Lower leg skin (tissue), 3 donors: ENCODE measurements around the gene WDR70.

Source experiments
- CTCF ChIP-seq, 3 donors: fragments of 450-650 bp; IDR thresholded peaks; one replicate each; pipeline ENCODE4 v1.5.1; 2016; ENCODE audit warnings: antibody characterized with exemption in 3 of 3, mild to moderate bottlenecking in 3 of 3, moderate library complexity in 2 of 3
- POLR2A ChIP-seq, 2 donors: fragments of 450-650 bp; IDR thresholded peaks; one replicate each; pipeline ENCODE4 v1.6.1; 2016 to 2017; ENCODE audit warnings: antibody characterized with exemption in 2 of 2, mild to moderate bottlenecking in 1 of 2, moderate library complexity in 1 of 2

GRCh38 chr5:37660319-37660718 lies 281.2 kb downstream of the WDR70 start:
- no peak for TF ChIP-seq CTCF (IDR thresholded peaks at IDR 0.05)
- no peak for TF ChIP-seq POLR2A (IDR thresholded peaks at IDR 0.05)
